NCI-H2107 treated with DMSO at 0.1 percent for 48 hours (cell line): ENCODE results near the gene FFAR4.

Source experiments
- DNase-seq: peaks from one replicate; lab custom pipeline; 2025; ENCODE audit not compliant: unreplicated experiment; lab: John Stamatoyannopoulos, UW

The FFAR4 gene

GRCh38 chr10:93570383-93570782 is 3.9 kb downstream of the FFAR4 start:
- no peak for DNase-seq

DNA sequence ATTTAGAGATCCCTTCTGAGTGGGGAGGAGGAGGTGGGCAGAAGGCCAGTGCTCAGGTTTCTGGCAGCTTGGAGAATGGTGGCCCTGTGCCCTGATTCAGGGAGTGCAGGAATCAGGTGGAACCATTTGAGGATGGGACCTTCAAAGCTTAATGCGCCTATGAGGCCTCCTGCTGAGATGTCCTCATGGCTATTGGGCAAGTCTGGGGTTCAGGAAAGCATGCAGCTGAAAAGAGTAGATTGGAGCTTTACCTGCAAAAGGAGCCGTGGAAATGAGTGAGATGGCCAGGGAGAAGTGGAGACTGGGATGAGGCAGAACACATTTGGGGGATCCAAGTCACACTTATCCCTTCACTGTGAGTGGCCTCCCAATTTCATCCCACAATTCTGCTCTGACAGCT is 6.1 kb downstream of the FFAR4 start:
- DNase-seq: no peak

DNA sequence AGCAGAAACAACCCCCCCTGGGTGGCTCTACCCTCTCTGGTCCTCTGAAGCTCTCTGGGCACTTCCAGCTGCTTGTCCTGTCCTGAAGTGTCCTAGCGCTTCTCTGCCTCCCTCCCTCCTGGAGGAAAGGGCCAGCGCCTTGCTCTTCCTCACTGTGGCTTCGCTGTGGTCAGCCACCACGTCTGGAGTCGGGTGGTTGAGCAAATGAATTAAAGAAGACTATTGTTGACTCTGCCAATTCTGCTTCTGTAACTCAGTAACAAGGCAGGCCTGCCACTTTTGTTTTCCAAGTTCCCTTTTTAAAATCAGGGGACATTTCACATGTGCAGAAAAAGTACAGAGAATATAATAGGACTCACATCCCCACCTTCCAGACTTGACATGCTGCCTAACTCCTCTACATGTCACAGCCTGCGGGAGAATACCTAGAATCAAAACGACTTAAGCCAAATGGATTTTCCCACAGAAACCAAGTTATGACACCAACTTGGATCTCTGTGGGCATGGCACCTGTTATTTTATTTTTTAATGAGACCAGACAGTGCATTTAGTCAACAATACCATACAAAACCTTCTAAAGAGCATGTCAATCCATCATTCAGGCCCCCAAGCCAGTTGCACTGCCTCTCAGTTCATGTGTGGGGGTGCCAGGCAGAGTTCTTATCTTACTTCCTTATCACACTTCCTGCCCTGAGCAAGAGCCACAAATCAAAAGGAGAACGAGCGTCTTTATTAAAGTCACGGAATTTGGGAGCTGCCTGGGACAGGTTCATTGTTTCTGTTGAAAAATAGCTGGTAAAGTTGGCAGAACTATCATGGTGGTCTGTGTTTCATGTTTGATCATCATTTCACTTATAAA is 6.8 kb downstream of the FFAR4 start:
- no peak for DNase-seq

DNA sequence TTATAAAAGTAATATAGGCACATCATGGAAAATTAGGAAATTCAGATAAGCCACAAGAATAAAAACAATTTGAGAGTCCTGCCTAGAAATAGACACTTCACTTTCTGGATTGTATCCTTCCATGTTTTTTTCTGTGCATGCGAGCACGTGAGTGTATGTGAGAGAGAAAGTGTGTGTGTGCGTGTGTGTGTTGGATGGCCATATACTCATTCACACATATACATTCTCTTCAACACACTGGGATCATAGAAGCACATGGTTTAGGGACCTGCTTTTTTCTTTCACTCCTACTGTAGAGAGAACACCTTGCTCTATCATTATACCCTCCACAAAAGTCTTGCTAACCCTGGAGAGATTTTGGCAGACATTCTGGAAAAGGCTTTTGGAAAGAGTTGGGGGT is 7.5 kb downstream of the FFAR4 start:
- DNase-seq: no peak

DNA sequence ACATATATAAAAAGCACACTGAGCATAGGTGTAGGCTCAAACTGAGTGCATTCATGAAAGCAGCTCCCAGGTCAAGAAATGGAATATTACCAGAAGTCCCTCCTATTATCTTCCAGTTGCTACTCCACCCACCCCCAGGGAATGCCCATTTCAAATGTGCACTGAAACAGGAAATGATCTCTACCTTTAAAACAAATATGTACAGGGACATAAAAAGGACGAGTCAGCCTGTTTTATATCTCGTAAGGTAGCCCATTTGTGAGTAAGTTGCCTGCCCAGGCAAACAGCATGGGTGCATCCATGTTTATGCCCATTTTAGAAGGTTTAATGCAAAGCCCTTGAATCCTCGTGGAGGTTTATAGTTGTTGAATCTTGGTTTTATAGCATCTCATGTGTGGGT is 10.4 kb downstream of the FFAR4 start:
- DNase-seq: no peak

- DNase-seq: no peak
These were observed 11.1 kb downstream of the FFAR4 start for GRCh38 chr10:93577565-93577964.

DNA sequence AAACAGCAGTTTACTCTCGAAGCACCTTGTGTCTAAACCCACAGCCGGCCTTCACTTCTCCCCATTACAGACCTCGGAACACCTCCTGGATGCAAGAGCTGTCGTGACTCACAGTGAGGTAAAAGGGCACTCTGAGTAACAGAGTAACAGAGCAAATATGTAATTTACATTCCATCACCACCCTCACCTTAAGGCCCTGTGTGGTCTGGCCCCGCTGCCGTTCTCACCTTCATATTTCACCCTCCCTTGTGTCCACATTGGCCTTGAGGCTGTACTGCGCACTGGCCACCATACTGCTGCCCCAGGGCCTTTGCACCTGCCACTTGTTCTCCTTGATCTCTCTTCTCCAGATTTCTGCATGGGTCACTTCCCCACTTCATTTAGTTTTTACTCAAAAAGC is 12.6 kb downstream of the FFAR4 start:
- DNase-seq: no peak

- no peak for DNase-seq
These were observed 13.7 kb downstream of the FFAR4 start for GRCh38 chr10:93579985-93580711.

GRCh38 chr10:93580828-93581227 is 14.4 kb downstream of the FFAR4 start:
- DNase-seq: no peak

- DNase-seq: no peak
These were observed 18.0 kb downstream of the FFAR4 start for GRCh38 chr10:93584445-93584844.

- no peak for DNase-seq
These were observed 23.4 kb downstream of the FFAR4 start for GRCh38 chr10:93589648-93590562.

- DNase-seq: no peak
These were observed 24.2 kb downstream of the FFAR4 start for GRCh38 chr10:93590638-93591037.

GRCh38 chr10:93591065-93591808 is 24.8 kb downstream of the FFAR4 start:
- DNase-seq: no peak

- DNase-seq: no peak
These were observed 26.8 kb downstream of the FFAR4 start for GRCh38 chr10:93593254-93593653.

- DNase-seq: no peak
These were observed 27.3 kb downstream of the FFAR4 start for GRCh38 chr10:93593749-93594148.

DNA sequence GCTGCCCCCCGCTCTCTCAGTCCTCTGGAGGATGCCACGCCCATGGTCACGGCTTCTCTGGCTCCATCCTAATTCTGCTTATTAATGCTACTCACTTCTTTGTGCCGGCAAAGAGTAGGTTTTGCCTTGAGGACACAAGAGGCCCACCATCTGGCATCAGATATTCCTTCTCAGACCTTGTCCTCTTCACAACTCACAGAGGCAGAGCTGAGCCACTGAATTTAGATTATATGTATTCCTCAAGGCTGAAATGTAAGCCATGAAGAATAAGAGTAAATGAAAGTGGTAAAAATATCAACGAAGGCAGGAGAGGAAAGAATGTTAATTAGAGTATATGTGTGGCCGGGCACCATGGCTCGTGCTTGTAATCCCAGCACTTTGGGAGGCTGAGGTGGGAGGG is 28.1 kb downstream of the FFAR4 start:
- DNase-seq: no peak

GRCh38 chr10:93595378-93596161 is 29.1 kb downstream of the FFAR4 start:
- no peak for DNase-seq

DNA sequence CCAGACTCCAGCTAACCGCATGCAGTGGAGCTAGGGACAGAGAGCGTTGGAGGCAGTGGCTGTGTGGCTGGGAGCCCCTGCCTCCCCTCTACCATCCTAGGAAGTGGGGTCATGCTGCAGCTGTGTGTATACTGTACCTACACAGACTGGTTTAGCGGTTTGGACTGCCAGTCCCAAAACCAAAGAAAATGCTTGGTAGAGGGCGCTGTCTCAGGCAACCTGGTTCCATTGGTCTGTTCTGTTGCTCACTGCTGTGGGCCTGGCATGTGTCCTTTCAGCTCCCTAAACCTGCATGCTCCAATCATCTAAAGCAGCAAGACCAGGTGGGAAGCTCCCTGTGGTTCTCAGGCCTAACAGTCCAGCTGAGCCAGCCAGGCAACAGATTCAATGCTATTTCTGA is 30.1 kb downstream of the FFAR4 start:
- DNase-seq: no peak

- no peak for DNase-seq
These were observed 30.7 kb downstream of the FFAR4 start for GRCh38 chr10:93597075-93597599.

DNA sequence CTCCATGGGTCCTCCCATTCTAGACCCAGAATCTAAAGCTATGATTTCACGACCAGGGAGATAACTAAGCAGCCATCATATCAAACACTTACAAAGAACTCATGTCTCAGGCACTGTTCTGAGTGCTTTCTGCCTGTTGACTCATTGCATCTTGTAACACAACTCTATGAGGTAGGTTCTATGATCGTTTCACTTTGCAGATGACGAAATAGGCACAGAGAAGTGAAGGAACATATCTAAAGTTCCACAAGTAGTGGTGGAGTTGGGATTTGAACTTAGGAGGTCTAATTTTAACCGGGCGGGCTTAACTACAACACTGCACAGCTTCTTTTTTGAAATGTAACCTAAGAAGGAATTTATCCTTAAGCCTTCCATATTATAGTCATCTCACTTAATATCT is 31.7 kb downstream of the FFAR4 start:
- no peak for DNase-seq
